ENCODE data around the gene TSPEAR. TPM values are rescaled to one million over a fixed set of nuclear protein-coding genes. Genes with fewer than 3 reads are reported as not detected.

The TSPEAR gene
- total RNA-seq, 1 experiment from 2014 or later = 1.8 TPM

DNA sequence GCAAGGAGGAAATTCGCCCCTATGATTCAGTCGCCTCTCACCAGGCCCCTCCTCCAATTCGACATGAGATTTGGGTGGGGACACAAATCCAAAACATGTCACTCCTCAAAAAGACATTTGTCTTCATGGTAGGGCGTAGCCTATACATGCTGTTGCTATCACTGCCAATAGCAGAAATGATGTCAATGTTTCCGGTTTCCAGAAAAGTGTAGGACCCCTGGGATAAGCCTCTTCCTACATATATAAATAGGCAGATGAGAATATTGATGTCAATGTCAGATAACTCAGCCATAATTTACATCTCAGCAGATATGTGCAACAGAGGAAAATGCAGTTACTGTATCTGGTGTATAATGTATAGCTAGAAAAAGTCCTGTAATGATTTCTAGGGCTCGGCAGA lies 239.4 kb downstream of the TSPEAR start:
- DNase-seq = no peak
- Histone ChIP-seq H3K27me3 (ENCODE audit: control insufficient read depth, insufficient read depth, low read length) (no peaks in the 10 kb centered on the region), H3K4me3 (ENCODE audit: insufficient read depth, low read depth, low read length) (no peak overlapping the region), H3K36me3 (replicated peaks; ENCODE audit: control insufficient read depth, insufficient read depth, low read length) (no peaks in the 10 kb centered on the region)

DNA sequence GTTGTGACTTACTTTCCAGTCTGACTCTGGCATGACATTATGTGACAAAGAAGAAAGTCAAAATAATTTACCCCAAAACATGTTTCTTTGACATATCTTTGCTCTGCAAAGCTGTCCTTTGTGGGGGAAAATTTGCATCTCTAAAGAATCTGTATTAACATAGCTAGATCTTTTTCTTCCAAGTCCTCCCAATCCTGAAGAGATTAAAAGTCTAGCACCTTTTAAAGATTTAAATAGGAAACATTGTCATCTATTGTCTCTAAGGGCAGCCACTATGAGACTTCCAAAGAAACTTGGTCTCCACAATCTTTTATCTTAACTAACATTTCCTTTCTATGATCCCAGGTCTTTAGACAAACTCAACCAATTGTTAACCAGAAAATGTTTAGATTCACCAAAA lies 240.0 kb downstream of the TSPEAR start:
- DNase-seq = no peak
- Histone ChIP-seq H3K36me3 (replicated peaks; ENCODE audit: control insufficient read depth, insufficient read depth, low read length) (no peaks in the 10 kb centered on the region), H3K27me3 (ENCODE audit: control insufficient read depth, insufficient read depth, low read length) (no peaks in the 10 kb centered on the region), H3K4me3 (ENCODE audit: insufficient read depth, low read depth, low read length) (no peak overlapping the region)

DNA sequence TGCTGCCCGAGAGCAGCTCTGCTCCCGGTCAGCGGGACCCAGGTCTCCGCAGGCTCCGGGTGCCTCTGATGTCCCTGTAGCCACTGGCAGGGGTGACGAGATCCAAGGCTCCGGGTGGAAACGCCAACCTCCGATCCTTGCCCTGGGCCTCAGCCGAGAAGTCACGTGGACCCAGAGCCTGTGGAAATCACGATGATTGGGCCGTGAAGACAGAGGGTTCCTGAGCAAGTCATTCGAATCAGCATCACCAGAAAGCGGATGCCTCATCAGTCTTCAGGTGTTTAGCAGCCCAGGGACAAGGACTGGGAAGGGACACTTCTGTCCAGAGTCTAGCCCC lies 243.5 kb downstream of the TSPEAR start:
- no peaks in the 10 kb centered on the region for H3K27me3 ChIP-seq (ENCODE audit: control insufficient read depth, insufficient read depth, low read length)
- no peak for DNase-seq
- no peaks in the 10 kb centered on the region for H3K36me3 ChIP-seq (replicated peaks; ENCODE audit: control insufficient read depth, insufficient read depth, low read length)
- no peak overlapping the region for H3K4me3 ChIP-seq (ENCODE audit: insufficient read depth, low read depth, low read length)

DNA sequence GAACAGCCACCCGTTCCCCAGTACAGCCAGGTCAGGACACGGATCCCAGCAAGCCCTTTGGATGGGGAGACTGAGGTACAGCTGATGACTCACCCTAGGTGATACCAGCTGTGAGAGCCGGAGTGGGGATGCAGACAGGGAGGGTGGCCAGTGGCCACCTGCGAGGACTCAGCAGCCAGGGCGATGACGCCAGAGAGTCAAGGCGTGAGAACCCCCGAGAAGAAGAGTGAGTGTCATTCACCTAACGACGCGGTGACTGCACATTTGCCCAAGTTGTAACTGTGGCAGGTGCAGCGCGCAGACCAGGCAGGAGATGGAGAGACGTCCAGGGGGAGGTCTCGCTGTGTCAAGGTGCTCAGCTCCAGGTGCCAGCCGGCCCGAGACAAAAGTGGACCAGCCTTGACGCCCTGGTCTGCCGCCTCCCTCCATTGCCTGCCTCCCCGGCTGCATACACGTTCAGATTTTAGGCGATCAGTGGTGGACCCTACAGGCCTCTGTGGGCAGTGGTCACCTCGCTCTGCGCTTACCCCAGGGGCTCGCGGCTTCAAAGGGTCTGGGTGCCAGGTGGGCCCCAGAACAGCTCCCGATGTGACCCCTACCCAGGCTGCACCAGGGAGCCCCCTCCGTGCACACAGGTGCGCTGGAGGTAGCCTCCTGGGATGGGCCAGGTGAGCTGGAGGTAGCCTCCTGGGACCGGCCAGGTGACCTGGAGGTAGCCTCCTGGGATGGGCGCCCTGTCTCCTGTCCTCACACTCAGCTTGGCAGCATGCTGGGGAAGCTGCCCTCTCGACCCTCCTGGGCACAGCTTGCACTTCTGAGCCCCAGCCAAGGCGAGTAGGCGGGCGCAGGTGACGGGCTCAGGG lies 244.1 kb downstream of the TSPEAR start:
- peak; percentile 48 for DNase-seq
- H3K4me3 ChIP-seq (ENCODE audit: insufficient read depth, low read depth, low read length) = no peak overlapping the region
- H3K36me3 ChIP-seq (replicated peaks; ENCODE audit: control insufficient read depth, insufficient read depth, low read length) = no peaks in the 10 kb centered on the region
- no peaks in the 10 kb centered on the region for H3K27me3 ChIP-seq (ENCODE audit: control insufficient read depth, insufficient read depth, low read length)

DNA sequence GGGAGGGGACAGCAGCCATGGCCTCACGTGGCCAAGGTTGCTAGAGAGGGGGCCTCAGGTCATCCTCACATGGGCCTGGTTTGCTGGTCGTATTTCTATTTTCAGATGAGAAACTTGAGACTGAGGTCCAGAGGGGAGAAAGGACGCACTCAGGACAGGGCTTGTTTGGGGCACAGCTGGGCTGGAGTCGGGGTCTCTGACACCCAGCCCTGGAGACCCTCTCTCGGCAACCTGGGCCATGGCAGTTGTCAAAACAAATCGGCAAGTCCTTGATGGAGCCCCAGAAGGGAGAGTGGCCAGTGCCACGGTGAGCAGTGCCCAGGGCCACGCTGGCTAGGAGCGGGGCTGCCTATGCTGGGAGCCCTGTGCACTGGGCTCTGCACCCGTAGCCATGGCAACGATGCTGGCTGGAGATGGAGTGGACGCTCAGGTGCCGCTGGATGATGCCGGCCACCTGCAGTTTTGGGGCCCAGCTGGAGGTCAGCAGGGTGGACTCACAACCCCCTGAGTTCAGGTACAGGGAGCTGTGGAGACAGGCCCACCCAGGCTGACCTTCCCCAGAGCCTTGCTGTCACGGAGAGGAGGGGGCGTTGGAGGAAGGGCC lies 244.9 kb downstream of the TSPEAR start:
- H3K4me3 ChIP-seq (ENCODE audit: insufficient read depth, low read depth, low read length) = no peak overlapping the region
- H3K27me3 ChIP-seq (ENCODE audit: control insufficient read depth, insufficient read depth, low read length) = no peaks in the 10 kb centered on the region
- no peaks in the 10 kb centered on the region for H3K36me3 ChIP-seq (replicated peaks; ENCODE audit: control insufficient read depth, insufficient read depth, low read length)
- no peak for DNase-seq

DNA sequence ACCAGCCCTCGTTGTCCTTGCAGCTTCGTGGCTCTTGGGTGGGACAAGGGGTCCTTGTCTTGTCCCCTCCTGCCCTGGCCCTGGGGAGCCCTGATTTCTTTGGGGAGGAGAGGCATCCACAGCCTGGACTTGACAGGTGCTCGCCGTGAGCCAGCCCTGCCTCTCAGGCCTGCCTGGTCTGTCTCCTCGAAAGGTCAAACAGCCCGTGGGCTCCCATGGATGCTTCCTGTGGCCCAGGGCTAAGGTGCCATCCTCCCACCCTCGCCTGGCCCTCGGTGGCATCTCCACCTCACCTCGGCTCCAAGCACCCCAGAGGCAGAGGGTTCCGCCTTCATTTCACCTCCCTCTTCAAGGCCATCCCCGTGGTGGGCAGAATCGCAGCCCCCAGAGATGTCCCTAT lies 247.0 kb downstream of the TSPEAR start:
- Histone ChIP-seq H3K4me3 (ENCODE audit: insufficient read depth, low read depth, low read length) (no peak overlapping the region), H3K36me3 (replicated peaks; ENCODE audit: control insufficient read depth, insufficient read depth, low read length) (no peaks in the 10 kb centered on the region), H3K27me3 (ENCODE audit: control insufficient read depth, insufficient read depth, low read length) (no peaks in the 10 kb centered on the region)
- no peak for DNase-seq

DNA sequence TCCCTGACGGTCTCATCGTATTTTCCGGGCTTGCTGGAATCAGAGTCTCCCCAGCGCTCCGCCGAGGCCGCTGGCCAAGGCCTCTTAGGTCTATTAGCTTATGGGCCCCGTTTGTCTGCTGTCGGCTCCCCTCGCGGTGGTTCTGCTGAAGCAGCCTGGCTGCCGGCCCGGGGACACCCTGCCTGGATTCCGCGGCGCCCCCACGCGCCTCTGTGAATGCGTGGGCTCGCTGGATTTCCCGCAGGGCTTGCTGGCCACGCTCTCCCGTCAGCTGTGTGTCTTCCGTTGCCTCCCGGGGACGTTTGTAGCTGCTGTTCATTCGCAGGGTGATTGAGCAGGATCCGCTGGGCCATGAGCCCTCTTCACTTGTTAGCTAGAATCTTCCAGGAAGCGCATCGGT lies 247.6 kb downstream of the TSPEAR start:
- peak; percentile 76 for DNase-seq
- H3K36me3 ChIP-seq (replicated peaks; ENCODE audit: control insufficient read depth, insufficient read depth, low read length) = no peaks in the 10 kb centered on the region
- H3K4me3 ChIP-seq (ENCODE audit: insufficient read depth, low read depth, low read length) = no peak overlapping the region
- H3K27me3 ChIP-seq (ENCODE audit: control insufficient read depth, insufficient read depth, low read length) = no peaks in the 10 kb centered on the region

DNA sequence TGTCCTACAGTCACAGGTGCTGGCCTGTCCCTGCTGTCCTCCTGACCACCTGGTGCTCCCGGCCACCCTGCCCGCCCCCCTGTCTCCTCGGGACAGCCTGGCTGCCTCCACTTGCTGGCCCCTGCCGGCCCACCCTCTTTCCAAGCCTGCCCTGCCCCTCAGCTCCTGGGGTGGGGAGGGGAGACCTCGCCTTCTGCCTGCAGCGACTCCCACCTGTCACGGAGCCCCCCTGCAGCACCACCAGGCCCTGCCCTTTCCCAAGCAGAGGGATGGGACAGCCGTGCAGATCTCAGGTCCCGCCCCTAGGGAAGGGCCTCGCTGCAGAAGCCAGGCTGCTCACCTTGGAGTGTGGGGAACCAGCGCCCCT lies 248.6 kb downstream of the TSPEAR start:
- no peaks in the 10 kb centered on the region for H3K27me3 ChIP-seq (ENCODE audit: control insufficient read depth, insufficient read depth, low read length)
- DNase-seq = peak; percentile 71
- no peak overlapping the region for H3K4me3 ChIP-seq (ENCODE audit: insufficient read depth, low read depth, low read length)
- H3K36me3 ChIP-seq (replicated peaks; ENCODE audit: control insufficient read depth, insufficient read depth, low read length) = no peaks in the 10 kb centered on the region

DNA sequence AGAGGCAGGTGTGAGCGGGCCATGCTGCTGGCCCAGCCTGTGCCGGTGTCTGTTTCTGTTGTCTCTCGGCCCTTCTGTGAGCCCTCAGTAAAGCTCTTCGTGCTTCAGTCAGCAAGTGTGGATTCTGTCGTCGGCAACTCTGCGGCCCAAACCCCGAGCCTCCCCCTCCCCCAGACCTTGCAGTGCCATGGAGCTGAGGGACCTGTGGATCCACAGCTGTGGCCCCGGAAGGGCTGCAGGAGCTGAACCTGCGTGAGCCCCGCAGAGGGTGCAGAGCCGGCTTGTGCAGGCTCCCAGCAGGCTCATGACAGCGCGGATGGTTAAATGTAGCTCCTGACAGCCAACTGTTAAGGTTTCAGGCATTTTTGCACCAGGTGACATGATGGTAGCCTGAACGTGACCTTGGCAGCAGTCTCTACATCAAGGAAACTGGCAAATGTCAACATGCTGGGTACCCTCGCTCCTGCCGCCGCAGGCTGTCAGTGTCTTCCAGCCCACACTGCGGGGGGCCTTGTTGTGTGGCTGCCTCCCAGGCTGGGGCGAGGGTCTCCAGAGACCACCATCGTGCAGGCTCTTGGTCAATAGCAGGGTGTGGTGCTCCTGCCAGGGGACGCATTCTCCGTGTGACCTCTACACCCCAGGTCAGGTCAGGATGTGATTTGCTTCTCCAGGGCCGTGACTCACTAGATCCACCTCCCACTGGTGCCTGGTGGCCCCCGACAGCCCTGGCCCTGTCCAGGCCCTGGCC lies 249.1 kb downstream of the TSPEAR start:
- no peaks in the 10 kb centered on the region for H3K27me3 ChIP-seq (ENCODE audit: control insufficient read depth, insufficient read depth, low read length)
- no peak overlapping the region for H3K4me3 ChIP-seq (ENCODE audit: insufficient read depth, low read depth, low read length)
- H3K36me3 ChIP-seq (replicated peaks; ENCODE audit: control insufficient read depth, insufficient read depth, low read length) = no peaks in the 10 kb centered on the region
- DNase-seq = no peak

DNA sequence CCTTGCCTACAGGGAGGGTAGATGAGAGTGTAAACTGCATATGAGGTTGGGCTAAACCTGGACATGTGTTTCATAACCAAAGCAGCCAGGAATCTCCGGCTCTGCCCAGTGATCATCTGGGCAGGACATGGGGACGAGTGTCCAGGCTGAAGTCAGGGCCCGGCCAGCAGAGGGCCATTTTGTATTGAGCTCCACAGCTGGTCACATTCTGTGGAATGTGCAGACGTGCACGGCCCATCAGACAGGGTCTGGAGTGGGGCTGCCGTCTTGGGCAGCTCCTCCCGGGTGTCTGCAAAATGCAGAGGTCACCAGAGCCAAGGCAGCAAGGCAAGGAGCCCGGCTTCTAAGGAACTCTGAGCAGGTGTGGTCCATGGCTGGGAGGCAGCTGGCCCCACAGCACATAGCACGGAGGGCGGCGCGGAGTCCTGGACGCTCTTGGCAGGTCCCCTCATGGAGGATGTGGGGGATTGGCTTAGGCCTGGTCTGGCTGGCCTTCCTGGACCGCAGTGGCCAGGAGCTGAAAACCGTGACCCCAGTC lies 249.8 kb downstream of the TSPEAR start:
- H3K27me3 ChIP-seq (ENCODE audit: control insufficient read depth, insufficient read depth, low read length) = no peaks in the 10 kb centered on the region
- H3K4me3 ChIP-seq (ENCODE audit: insufficient read depth, low read depth, low read length) = no peak overlapping the region
- H3K36me3 ChIP-seq (replicated peaks; ENCODE audit: control insufficient read depth, insufficient read depth, low read length) = no peaks in the 10 kb centered on the region
- peak; percentile 49 for DNase-seq

DNA sequence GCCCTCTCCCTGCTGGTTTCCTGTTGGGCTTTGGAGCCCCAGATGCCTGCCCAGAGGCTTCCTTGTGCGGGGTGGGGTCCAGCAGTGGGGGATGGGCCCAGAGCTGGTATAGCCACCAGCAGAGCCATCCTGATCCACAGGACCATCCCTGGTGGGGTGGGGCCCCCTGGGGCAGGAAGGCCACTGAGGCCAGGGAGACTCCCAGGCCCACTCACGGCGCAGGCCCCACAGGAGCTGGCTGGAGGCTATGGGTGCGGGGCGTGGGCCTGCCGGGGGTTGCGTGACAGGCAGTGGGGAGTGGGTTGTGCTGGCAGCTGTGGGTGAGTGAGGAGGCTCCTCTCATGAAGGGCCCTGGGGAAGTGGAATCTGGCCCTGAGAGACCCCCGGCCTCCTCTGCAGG lies 250.4 kb downstream of the TSPEAR start:
- H3K27me3 ChIP-seq (ENCODE audit: control insufficient read depth, insufficient read depth, low read length) = no peaks in the 10 kb centered on the region; the same call in 1 of the 2 replicates
- no peak overlapping the region for H3K4me3 ChIP-seq (ENCODE audit: insufficient read depth, low read depth, low read length)
- DNase-seq = peak; percentile 51
- H3K36me3 ChIP-seq (replicated peaks; ENCODE audit: control insufficient read depth, insufficient read depth, low read length) = no peaks in the 10 kb centered on the region

DNA sequence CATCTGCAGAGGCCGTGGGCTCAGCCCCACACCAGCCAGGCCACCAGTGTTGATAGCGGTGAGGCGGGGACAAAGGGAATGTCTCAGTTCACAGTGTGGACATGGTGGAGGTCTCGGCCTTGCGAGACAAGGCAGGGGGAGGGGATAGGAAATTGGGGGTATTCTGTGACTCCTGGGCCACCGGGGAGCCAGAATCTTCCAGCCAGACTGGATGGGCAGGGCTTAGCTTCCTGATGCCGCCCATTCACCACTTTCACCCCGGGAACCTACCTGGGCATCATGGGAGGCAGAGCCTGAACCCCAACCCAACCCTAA lies 251.0 kb downstream of the TSPEAR start:
- no peak for DNase-seq
- Histone ChIP-seq H3K27me3 (ENCODE audit: control insufficient read depth, insufficient read depth, low read length) (no peaks in the 10 kb centered on the region; the same call in 1 of the 2 replicates), H3K36me3 (replicated peaks; ENCODE audit: control insufficient read depth, insufficient read depth, low read length) (no peaks in the 10 kb centered on the region), H3K4me3 (ENCODE audit: insufficient read depth, low read depth, low read length) (no peak overlapping the region)

DNA sequence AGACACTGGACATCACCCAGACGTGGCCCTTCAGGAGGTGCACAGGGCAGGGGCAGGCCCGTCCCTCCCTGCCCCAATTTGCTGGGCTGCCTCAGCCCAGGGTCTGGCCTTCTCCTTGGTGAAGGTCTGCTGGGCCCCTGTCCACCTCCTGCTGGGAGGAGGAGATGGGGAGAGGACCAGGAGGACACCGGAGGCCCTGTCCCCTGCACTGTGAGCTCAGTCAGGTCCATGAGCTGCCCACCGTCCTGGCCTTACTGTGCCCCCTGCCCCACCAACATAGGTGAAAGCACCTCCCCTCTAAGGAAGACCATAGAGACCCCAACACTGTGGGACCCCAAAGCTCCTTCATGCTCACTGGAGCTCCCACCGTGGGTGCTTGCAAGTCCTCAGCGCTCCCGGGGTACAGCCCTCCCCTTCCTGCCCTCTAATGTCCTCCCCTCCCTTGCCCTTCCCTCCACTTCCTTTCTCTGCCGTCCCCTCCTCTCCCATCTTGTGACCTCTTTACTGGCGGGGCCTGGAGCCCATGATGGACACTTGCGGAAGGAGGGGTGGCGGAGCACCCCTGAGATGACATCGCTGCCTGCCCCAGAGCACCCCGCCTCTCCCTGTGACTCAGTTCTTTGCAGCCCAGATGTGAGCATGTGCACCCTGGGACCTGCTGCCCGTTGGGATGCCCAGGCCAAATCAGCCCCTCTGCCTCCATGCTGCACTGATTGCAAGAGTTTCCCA lies 251.5 kb downstream of the TSPEAR start:
- Histone ChIP-seq H3K4me3 (ENCODE audit: insufficient read depth, low read depth, low read length) (no peak overlapping the region), H3K36me3 (replicated peaks; ENCODE audit: control insufficient read depth, insufficient read depth, low read length) (no peaks in the 10 kb centered on the region), H3K27me3 (ENCODE audit: control insufficient read depth, insufficient read depth, low read length) (no peaks in the 10 kb centered on the region; the same call in 1 of the 2 replicates)
- no peak for DNase-seq

DNA sequence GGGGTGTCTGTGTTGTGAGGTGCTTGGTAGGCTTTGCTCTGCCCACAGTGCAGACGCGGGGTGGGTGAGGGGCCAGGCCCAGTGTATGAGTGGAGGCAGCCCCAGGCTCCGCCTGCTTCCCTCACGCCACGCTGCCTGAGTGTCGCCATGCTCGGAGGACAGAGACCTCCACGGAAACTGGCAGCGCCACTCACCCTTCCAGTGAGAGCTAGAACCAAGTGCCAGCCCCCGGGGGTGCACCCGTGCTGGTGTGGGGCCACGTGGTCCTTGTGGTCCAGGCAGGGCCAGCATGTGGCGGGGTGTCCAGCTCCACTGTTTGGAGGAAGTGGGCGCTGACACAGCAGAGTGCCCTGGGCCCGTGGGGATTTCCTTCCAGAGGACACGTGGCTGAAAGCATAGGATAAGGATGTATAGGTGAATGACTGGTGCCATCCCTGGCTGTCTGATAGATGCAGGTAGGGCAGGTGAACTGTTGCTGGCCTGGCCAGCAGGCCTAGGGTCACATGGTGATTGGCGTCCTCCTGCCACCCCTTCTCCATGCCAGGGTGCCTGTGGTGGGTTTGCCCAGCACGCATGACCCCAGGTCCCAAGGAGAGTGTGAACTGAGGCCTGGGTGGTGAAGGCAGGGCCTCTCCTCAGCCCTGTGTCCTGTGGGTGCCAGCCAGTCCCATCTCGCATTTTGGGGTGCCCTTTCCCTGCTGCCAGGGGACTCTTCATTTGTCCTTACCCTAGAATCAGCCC lies 252.2 kb downstream of the TSPEAR start:
- no peak for DNase-seq
- H3K4me3 ChIP-seq (ENCODE audit: insufficient read depth, low read depth, low read length) = no peak overlapping the region
- H3K36me3 ChIP-seq (replicated peaks; ENCODE audit: control insufficient read depth, insufficient read depth, low read length) = no peaks in the 10 kb centered on the region
- peaks cover 2% of the 10 kb centered on the region; the same call in 1 of the 2 replicates for H3K27me3 ChIP-seq (ENCODE audit: control insufficient read depth, insufficient read depth, low read length)
